ENCODE measurements around the gene DYNAP.
A peak's percentile ranks its signal among the peaks of the same experiment; 100 is the strongest.

DYNAP gene

GRCh38 chr18:54590945-54591344, at the start of gene DYNAP:
DYNAP (plus strand) TSS chr18:54591245; CDS start chr18:54591283, 38 bp downstream.
- DNase-seq, result no peak

GRCh38 chr18:54551590-54551989, 39.5 kb upstream of the DYNAP start:
- DNase-seq, result no peak

GRCh38 chr18:54555286-54555685, 35.8 kb upstream of the DYNAP start:
- DNase-seq, result no peak

GRCh38 chr18:54555996-54556395, 35.0 kb upstream of the DYNAP start:
- no peak for DNase-seq

GRCh38 chr18:54557958-54558357, 33.1 kb upstream of the DYNAP start:
- no peak for DNase-seq

- peak in 1 of 2 donors; percentile 7 for DNase-seq
These were observed 32.1 kb upstream of the DYNAP start for GRCh38 chr18:54558609-54559585.

- DNase-seq, result no peak
These were observed 29.3 kb upstream of the DYNAP start for GRCh38 chr18:54561706-54562267.

GRCh38 chr18:54580202-54580729, 10.8 kb upstream of the DYNAP start:
- no peak for DNase-seq

- no peak for DNase-seq
These were observed 7.0 kb upstream of the DYNAP start for GRCh38 chr18:54584065-54584464.

- no peak for DNase-seq
These were observed 5.3 kb upstream of the DYNAP start for GRCh38 chr18:54585743-54586142.

- DNase-seq, result no peak
These were observed 13.2 kb downstream of the DYNAP start for GRCh38 chr18:54604211-54604610.

- no peak for DNase-seq
These were observed 15.8 kb downstream of the DYNAP start for GRCh38 chr18:54606835-54607212.

GRCh38 chr18:54607213-54608027, 16.4 kb downstream of the DYNAP start:
- no peak for DNase-seq

GRCh38 chr18:54608028-54608642, 17.1 kb downstream of the DYNAP start:
- no peak for DNase-seq

GRCh38 chr18:54611816-54612215, 20.8 kb downstream of the DYNAP start:
- DNase-seq, result no peak

GRCh38 chr18:54612237-54612636, 21.2 kb downstream of the DYNAP start:
- no peak for DNase-seq

- no peak for DNase-seq
These were observed 22.1 kb downstream of the DYNAP start for GRCh38 chr18:54613174-54613573.

GRCh38 chr18:54616220-54616848, 25.3 kb downstream of the DYNAP start:
- DNase-seq, result no peak

- DNase-seq, result no peak
These were observed 31.0 kb downstream of the DYNAP start for GRCh38 chr18:54622084-54622483.

GRCh38 chr18:54626779-54627178, 35.7 kb downstream of the DYNAP start:
- DNase-seq, result no peak

GRCh38 chr18:54630963-54631362, 39.9 kb downstream of the DYNAP start:
- DNase-seq, result no peak

GRCh38 chr18:54636217-54636616, 45.2 kb downstream of the DYNAP start:
- DNase-seq, result no peak
